Testis (tissue), 3 donors: ENCODE measurements around the gene DISP2. TPM values are rescaled to one million over a fixed set of nuclear protein-coding genes. Genes with fewer than 3 reads are reported as not detected.

ENCODE experiments used
- DNase-seq: peaks from one replicate; pipeline ENCODE4 v3.0.0-alpha.2; 2019
- H3K27ac ChIP-seq, 2 donors: fragments of 200-600 bp; sonication (generic); one replicate each; pipeline ENCODE4 v1.5.1; 2019
- H3K27me3 ChIP-seq: fragments of 200-600 bp; sonication (generic); one replicate; pipeline ENCODE4 v1.5.1; 2019
- H3K36me3 ChIP-seq: fragments of 200-600 bp; sonication (generic); one replicate; pipeline ENCODE4 v1.5.1; 2017; ENCODE audit warnings: low read depth; ENCODE audit errors: missing control alignments
- H3K4me1 ChIP-seq: fragments of 200-600 bp; sonication (generic); one replicate; pipeline ENCODE4 v1.5.1; 2019
- H3K4me3 ChIP-seq, 2 donors: fragments of 200-600 bp; sonication (generic); one replicate each; pipeline ENCODE4 v1.5.1; 2017 to 2019
- H3K9me3 ChIP-seq: fragments of 200-600 bp; sonication (generic); one replicate; pipeline ENCODE4 v1.5.1; 2017
- CTCF ChIP-seq, 3 experiments: fragments of 450-650 bp in 2 of 3; fragments of 200-600 bp in 1 of 3; sonication (generic) in 1 of 3; IDR thresholded peaks; one replicate each; pipeline ENCODE4 v1.5.1; 2016 to 2019; ENCODE audit warnings: antibody characterized with exemption in 3 of 3, mild to moderate bottlenecking in 2 of 3, moderate library complexity in 1 of 3
- POLR2A ChIP-seq: fragments of 450-650 bp; IDR thresholded peaks from one replicate; pipeline ENCODE4 v1.6.1; 2017; ENCODE audit warnings: antibody characterized with exemption, mild to moderate bottlenecking, moderate library complexity
- WGBS, 2 donors: methylation state at CpG; one replicate each; pipeline ENCODE4 v1.1.5; 2018; 5-methylcytosine and 5-hydroxymethylcytosine counted together
- intact Hi-C: fragments of 100-400 bp; cut with DNase I; formaldehyde crosslinking; loops from one replicate; pipeline ENCODE4 v1.15.1; 2023; ENCODE audit warnings: low total_unique reads
- polyA plus RNA-seq: library from polyadenylated mRNA; stranded (reverse); fragments of 350-450 nt; fragmentation: Illumina TruSeq; extraction: RNeasy Lipid Tissue Mini Kit (QIAGEN cat#74804); gene quantifications from one replicate; pipeline ENCODE4 v1.2.3, GENCODE V29; 2014; ENCODE audit warnings: low read depth, low replicate concordance; ENCODE audit not compliant: insufficient read depth
- total RNA-seq, 2 donors: library from RNA; depleted of rRNA; stranded (reverse); fragments of >200 nt; gene quantifications; one replicate each; pipeline ENCODE4 v1.2.3, GENCODE V29; 2016

The DISP2 gene
- total and polyA plus RNA-seq, 3 donors from 2014 or later: 3.0 to 7.6 (median 4.4) TPM

- H3K27me3 ChIP-seq: no peaks in the 10 kb centered on the region
- no peak for DNase-seq
- peaks cover 21% of the 10 kb centered on the region for H3K4me1 ChIP-seq
- no peak overlapping the region for H3K4me3 ChIP-seq
- no peak overlapping the region for H3K27ac ChIP-seq
- no peaks in the 10 kb centered on the region for H3K36me3 ChIP-seq
- no peaks in the 10 kb centered on the region for H3K9me3 ChIP-seq
- intact Hi-C loops: no loop called here
- WGBS, 2 donors: 97 to 98% methylated on average over 7 of the region's 7 CpGs
- TF ChIP-seq POLR2A (no peak), CTCF (IDR thresholded peaks at IDR 0.05) (no peak)
Measured at GRCh38 chr15:40331026-40331425, 27.0 kb upstream of the DISP2 start.

GRCh38 chr15:40331637-40332036, 26.4 kb upstream of the DISP2 start:
- 91 to 93% methylated on average over 7 of the region's 7 CpGs for WGBS, 2 donors
- peaks cover 19% of the 10 kb centered on the region for H3K4me1 ChIP-seq
- no peaks in the 10 kb centered on the region for H3K36me3 ChIP-seq
- H3K27ac ChIP-seq: no peak overlapping the region
- H3K9me3 ChIP-seq: no peaks in the 10 kb centered on the region
- no peak for TF ChIP-seq POLR2A
- TF ChIP-seq CTCF (IDR thresholded peaks at IDR 0.05): no peak
- no peaks in the 10 kb centered on the region for H3K27me3 ChIP-seq
- intact Hi-C loops: no loop called here
- H3K4me3 ChIP-seq: no peak overlapping the region
- no peak for DNase-seq

- Histone ChIP-seq H3K27ac (no peak overlapping the region), H3K4me3 (no peak overlapping the region), H3K4me1 (peaks cover 22% of the 10 kb centered on the region), H3K9me3 (no peaks in the 10 kb centered on the region), H3K27me3 (no peaks in the 10 kb centered on the region), H3K36me3 (no peaks in the 10 kb centered on the region)
- intact Hi-C loops: no loop called here
- no peak for TF ChIP-seq CTCF (IDR thresholded peaks at IDR 0.05)
- no peak for TF ChIP-seq POLR2A
- 78 to 87% methylated on average over 8 of the region's 8 CpGs for WGBS, 2 donors
- DNase-seq: no peak
Measured at GRCh38 chr15:40332113-40332781, 25.8 kb upstream of the DISP2 start.

DNA sequence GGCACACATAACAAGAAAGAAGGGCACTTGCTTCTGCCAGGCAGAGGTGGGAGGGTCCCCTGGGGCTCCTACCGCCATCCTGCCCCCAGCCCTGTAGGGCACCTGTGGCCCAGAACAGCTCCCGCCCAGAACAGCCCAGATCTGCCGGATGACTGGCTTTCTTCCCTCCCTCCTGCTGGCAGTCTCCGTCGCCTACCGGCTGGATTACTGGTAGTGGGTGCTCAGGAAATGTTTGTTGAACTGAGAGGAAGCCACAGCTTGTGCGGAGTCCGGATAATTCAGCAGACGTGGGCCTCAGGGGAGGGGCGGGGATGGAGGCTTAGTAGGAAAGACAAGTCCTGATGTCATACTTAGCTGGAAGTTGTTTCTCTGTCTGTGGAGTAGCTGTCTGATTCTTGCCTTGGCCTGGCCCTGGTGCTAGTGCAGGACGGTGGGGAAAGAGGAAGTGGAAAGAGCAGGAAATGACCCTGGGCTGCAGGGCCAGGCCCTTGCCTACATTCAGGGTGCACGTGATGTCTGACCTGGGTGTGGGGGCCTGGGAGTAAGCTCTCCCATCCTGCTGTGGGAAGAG, 24.0 kb upstream of the DISP2 start:
- H3K36me3 ChIP-seq: no peaks in the 10 kb centered on the region
- TF ChIP-seq POLR2A (no peak), CTCF (IDR thresholded peaks at IDR 0.05) (no peak)
- WGBS, 2 donors: 66 to 79% methylated on average over 8 to 12 of the region's 12 CpGs
- intact Hi-C loops: no loop called here
- H3K4me1 ChIP-seq: peaks cover 39% of the 10 kb centered on the region
- peak; percentile 50 for DNase-seq
- no peak overlapping the region for H3K4me3 ChIP-seq
- no peaks in the 10 kb centered on the region for H3K27me3 ChIP-seq
- H3K27ac ChIP-seq: peak overlapping the region in 1 of 2 donors; percentile 63
- no peaks in the 10 kb centered on the region for H3K9me3 ChIP-seq

DNA sequence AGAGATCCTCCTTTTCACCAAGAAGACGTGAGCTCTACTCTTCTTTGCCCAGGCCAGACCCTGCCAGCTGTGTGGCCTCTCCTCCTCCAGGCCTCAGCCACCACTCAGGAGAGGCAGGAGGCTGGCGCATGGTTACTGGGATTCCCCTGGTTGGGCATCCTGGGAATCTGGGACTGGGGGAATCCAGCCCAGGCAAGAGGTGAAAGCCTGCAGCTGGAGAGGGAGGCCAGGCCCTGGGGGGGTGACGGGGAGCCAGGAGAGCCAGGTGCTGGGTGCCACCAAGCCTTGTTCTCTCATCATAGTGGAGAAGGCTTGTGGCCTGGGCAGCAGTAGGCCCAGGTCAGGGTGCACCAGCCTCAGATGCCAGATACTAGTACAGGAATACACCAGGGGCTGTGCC, 23.5 kb upstream of the DISP2 start:
- TF ChIP-seq POLR2A: no peak
- TF ChIP-seq CTCF (IDR thresholded peaks at IDR 0.05): no peak
- intact Hi-C loops: no loop called here
- Histone ChIP-seq H3K36me3 (no peaks in the 10 kb centered on the region), H3K4me1 (peaks cover 44% of the 10 kb centered on the region), H3K27me3 (no peaks in the 10 kb centered on the region), H3K9me3 (no peaks in the 10 kb centered on the region), H3K27ac (peak overlapping the region in 1 of 2 donors; percentile 63), H3K4me3 (no peak overlapping the region)
- 57 to 88% methylated on average over 3 of the region's 3 CpGs for WGBS, 2 donors
- DNase-seq: no peak
